HG02981 (cell line): Measurements from ENCODE around the gene DOC2A.

ENCODE experiments used
- ATAC-seq: cut with Tn5 transposase; IDR thresholded peaks from one replicate; pipeline ENCODE4 v1.9.1; 2021; ENCODE audit warnings: mild to moderate bottlenecking, moderate library complexity; ENCODE audit not compliant: unreplicated experiment

The DOC2A gene

DNA sequence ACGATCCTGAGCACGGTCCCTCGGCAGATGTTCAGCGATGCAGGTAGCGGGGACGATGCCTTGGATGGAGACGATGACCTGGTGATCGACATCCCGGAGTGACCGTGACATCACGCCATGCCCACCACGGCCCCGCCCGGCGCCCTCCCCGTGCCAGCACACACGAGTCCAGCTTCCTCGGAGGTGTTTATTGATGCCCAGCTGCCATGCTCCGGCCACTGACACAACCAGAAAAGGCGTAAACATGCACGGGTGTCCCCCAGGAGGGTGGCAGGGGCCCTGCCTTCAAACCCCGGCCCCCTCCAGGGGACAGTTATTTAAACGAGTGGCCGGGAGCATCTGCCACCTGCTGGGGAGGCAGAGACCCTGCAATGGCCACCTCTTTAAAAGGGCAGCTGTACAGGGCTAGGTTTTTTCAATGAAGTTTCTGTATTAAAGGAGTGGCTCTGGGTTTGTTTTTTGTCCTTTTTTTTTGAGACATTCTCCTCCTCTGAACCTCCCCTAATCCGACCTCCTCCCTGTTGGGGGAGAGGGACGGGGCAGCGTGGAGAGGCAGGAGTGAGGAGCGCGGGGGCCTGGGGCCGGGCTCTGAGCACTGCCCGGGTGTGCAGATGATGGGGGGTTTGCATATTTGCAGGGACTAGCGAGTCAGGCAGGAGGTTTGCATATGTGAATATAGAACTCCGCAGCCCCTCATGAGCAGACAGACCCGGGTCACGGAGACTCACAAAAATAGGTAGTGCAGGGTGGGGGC, 5.3 kb downstream of the DOC2A start:
- no peak for ATAC-seq

- no peak for ATAC-seq
Measured at GRCh38 chr16:30004811-30005242, 6.0 kb downstream of the DOC2A start.

GRCh38 chr16:30004424-30004776, 6.4 kb downstream of the DOC2A start:
- no peak for ATAC-seq

DNA sequence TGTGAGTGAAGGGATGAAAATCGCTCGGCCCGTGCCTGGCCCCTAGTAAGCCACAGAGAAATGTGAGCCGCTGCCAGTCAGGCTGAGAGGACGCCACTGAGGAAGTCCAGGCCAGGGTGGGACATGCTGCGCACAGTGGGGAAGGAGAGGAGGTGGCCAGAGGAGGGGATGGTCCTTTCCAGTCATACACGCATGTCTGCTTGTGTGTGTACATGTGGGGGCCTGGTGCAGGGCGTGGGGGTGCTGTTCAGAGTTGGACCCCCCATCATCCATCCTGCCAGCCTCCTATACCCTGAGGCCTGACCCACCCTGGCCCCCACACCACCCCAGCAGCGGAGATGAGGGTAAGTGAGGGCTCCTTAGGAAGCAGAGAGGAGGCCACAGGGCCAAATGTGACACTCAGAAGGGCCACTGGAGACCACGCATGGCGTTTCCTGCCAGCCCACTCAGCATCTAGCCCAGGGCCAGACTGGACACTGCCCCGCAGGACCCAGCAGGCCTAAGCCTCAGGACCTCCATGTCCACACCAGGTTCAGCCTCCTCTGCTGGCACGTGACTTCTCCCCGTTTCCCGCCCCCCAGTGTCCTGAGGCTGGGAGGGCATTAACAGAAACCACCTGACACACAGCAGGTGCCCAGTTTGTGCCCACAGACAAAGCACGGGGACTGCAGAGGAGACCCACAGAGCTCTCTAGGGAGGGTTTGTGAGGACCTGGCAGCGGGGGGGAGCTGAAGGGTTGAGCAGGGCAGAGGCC, 7.0 kb downstream of the DOC2A start:
- ATAC-seq, result no peak

GRCh38 chr16:30002614-30003346, 8.0 kb downstream of the DOC2A start:
- no peak for ATAC-seq

GRCh38 chr16:30000735-30001631, 9.8 kb downstream of the DOC2A start:
- no peak for ATAC-seq

DNA sequence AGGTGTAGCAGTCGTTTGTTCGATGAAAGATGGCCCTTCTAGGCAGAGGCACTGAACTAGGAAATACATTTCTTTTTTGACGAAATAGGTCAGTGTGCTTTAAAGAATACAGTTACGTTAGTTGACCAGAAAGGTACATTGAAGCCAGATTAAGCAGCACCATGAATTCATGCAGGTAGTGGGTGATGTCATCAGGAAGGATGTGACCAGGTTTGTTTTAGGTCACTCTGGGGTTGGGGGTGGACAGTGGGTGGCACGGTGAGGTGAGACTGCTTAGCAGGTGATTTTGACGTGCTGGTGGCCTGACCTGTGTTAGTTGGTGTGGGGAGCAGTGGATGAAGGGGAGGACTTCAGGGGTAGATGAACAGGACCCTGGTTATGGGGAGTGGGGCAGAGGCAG, 11.2 kb downstream of the DOC2A start:
- no peak for ATAC-seq

DNA sequence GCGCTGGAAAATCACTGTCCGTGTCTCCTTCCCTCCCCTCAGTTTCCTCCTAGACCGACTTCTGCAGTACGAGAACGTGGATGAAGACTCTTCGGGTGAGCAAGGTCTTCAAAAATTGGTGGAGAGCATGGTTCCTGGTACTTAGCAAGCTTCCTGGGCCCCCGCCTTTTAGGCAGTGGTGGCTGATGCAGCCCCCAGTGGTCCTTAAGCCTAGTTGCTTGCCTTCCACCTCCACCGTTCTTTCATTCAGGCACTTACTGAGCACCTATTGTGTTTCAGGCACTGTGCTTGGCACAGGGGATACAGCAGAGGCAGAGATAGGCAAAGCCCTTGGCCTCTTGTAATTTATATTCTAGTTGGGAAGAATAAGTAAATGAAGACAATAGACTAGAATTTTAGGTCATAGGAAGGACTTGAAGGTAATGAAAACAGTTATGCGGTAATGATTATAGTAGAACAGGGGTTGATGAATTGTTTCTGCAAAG, 14.0 kb downstream of the DOC2A start:
- ATAC-seq, result no peak

DNA sequence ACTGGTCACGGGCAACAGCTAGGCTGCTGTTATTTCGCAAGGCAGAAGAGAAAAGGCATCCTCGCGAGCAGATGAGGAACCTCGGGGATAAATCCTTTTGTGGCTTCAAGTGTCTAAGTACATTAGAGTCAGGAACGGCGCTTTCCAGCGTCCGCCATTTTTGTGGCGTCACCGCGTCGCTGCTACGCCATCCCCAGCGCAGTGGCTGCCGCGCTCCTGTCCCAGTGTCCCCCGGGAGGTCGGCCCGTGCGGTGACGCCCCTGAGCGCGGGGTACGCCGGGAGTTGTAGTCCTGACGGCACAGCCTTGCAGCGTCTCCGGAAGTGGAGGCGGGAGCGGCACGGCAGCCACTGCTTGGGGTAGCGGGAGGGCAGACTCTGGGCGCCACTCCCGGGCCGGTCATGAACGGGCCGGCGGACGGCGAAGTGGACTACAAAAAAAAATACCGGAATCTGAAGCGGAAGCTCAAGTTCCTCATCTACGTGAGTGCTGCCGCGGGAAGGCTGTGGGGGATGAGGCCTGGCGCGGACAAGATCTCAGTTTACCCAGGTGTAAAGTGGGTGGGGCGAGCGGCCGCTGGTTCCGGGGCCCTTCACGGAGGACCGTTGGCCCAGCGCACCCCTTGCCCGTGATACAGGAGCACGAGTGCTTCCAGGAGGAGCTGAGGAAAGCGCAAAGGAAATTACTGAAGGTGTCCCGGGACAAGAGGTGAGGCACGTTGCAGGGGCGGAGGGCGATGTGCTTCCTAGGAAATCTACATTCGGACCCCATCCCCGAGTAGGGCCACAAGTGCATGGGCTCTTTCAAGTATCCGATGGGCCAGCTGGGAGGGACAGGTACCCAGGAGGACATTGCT, 14.7 kb downstream of the DOC2A start, which contains the start of gene INO80E:
TSS of gene INO80E (plus strand) at position 331 of the 855 bp plus-strand sequence. CDS start at position 401, 70 bp downstream.
- ATAC-seq, result peak; percentile 91

DNA sequence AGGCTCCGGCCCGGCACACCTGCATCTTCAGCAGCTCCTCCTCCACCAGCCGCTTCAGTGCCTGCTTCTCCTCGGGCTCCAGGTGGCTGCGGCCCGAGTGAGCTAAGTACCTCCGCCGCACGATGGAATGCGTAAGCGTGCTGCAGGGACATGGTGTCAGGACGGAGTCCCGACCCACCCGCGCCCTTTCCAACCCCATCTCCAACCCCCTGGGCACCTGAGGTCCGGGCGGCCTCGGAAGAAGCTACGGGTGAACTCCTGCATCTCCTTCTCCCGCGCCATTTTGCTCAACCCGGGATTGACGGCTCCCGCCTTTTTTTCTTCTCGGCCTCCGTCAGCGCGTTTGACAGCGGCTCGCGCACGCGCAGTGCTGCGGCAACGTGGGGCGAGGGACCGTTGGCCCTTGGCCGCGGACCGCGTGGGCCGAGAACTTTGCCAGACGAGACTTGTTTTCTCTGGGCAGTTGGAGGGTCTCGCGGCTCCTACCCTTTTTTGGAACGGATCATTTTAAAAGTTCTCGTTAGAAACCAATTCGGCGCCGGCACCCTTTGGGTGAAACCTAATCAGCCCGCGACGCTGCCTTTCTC, 15.4 kb downstream of the DOC2A start, which contains the start of gene HIRIP3:
TSS of gene HIRIP3 (minus strand) at position 294 of the 587 bp plus-strand sequence. CDS start at position 282, 12 bp downstream.
- ATAC-seq, result peak; percentile 32

- no peak for ATAC-seq
Measured at GRCh38 chr16:29994600-29995323, 16.1 kb downstream of the DOC2A start.

DNA sequence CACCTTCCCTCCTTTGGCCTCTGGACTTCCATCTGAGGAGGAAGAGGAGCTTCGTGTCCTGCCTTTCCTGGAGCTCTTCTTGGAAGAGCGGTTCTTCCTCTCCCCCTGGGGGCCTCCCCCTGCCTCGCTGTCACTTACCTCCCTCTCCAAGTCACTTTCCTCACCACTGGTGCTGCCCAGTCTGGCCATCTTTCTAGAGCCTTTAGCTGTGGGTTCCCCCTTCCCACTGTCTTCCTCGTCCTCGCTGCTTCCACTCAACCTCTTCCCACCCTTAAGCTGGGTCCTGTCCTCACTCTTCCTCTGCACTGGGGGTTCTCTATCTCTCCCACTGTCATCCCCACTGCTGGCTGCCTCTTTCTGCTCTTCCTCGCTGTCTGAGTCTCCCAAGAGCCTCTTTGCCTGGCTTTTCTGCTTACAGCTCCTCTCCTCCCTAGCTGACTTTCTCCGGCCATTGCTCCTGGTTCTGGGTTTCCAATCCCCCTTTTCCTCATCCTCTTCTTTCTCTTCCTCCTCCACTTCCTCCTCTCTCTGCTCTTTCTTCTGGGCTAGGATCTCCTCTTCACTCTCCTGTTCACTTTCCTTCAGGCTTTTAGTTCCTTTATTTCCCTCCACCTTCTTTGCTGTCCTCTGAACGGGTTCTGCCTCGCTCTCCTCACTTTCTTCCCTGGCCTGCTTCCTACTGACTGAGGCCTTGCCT, 16.8 kb downstream of the DOC2A start:
- ATAC-seq, result no peak

GRCh38 chr16:29993191-29993902, 17.5 kb downstream of the DOC2A start:
- ATAC-seq, result no peak

DNA sequence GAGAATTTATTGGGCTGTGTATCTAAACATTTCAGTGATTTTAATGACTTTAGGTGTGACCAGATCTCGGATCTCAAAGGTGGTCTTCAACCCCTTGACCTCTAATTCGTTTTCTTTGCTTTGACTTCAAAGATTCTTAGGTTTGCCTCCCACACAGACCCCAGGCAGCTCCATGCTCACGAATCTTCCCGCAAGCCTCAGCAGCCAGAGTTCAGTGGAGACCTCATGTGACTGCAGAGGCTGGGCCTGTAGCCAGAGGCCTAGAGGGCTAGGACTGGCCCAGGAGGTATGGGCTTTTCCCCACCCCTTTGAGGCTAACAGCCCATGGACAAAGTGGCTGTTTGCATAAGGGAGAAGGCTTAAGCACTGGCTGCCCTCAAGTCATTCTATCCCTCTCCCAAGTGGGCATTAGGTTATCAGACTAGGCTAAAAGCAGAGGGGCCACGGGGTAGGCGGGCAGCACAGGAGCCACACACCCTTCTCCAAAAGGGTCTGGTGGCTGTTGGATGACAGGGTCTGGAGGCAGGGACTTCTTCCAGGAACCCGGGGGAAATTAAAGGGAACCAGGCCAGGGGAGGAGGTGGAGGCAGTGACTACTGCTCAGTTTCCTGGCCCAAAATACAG, 18.4 kb downstream of the DOC2A start:
- no peak for ATAC-seq

GRCh38 chr16:29991571-29991904, 19.3 kb downstream of the DOC2A start:
- no peak for ATAC-seq

GRCh38 chr16:29990883-29991570, 19.8 kb downstream of the DOC2A start:
- ATAC-seq, result no peak
